ENCODE results near the gene KCNT1.

The KCNT1 gene

DNA sequence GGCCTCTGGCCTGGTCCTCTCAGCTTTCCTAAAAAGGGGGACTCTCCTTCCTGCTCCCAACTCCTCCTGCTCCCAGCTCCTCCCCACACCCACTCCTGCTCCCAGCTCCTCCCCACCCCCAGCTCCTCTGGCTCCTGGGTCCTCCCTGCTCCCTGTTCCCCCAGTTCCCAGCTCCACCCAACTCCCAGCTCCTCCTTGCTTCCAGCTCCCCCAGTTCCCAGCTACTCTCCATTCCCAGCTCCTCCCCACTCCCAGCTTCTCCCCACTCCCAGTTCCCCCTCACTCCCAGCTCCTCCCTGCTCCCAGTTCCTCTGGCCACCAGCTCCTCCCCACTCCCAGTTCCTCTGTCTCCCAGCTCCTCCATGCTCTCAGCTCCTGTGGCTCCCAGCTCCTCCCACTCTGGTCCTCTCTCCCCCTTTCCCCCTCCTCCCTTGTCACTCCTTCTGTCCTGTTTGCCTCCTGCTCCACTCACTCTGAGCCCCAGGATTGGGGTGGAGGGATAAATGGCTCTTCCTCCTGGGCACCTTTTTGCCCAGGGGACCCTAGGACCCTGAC lies 75.7 kb downstream of the KCNT1 start:
- in situ Hi-C loops (cut with MboI; ENCODE audit: low sequenced_read_pairs), result no loop called here

DNA sequence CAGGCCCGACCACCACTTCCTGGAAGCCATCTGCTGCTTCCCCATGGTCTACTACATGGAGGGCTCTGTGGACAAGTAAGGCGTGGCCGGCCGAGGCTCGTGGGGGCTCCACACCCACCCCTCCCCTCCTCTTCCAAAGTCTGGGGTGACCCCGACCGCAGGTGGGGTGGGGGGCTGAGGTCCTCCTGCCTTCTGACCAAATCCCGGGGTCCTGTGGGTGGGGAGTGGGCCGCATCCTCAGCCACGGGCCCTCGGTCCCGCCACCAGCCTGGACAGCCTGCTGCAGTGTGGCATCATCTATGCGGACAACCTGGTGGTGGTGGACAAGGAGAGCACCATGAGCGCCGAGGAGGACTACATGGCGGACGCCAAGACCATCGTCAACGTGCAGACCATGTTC lies 76.4 kb downstream of the KCNT1 start:
- in situ Hi-C loops (cut with MboI; ENCODE audit: low sequenced_read_pairs), result no loop called here

DNA sequence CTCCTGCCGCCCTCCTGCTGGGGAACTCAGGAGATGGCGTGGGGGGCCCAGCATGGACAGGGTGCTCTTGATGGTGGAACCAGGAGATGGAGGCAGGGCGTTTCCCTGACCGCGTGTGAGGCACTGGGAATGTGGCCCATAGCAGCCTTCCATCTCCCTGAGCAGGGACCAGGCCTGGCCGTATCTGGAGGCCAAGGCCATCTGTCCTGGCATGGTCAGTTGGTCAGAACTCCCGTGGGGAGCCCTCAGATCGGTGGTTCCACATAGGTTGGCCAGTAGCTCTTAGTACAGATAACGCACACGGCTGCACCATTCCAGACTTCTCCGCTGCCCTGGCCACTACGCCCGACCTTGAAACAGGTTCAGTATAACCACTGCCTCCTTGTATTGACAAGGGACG lies 77.6 kb downstream of the KCNT1 start:
- in situ Hi-C loops (cut with MboI; ENCODE audit: low sequenced_read_pairs), result no loop called here

DNA sequence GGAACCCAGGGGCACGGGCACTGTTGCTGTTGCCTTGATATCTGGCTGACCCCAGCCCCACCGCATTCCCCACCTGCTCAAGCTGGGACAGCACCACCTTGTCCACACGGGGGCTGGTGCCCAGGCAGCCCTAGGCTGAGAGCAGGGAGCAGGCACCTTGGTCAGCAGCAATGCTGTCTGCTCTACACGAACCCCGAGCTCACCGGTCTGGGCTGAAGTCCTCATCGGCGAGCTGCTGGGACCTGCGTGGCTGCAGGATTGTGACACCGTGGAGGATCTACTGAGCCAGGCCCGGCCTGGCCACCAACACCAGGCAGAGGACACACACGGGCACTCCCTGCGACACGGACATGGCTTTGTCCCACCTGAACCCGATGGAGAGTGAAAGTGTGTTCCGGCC lies 78.1 kb downstream of the KCNT1 start:
- in situ Hi-C loops (cut with MboI; ENCODE audit: low sequenced_read_pairs), result no loop called here

DNA sequence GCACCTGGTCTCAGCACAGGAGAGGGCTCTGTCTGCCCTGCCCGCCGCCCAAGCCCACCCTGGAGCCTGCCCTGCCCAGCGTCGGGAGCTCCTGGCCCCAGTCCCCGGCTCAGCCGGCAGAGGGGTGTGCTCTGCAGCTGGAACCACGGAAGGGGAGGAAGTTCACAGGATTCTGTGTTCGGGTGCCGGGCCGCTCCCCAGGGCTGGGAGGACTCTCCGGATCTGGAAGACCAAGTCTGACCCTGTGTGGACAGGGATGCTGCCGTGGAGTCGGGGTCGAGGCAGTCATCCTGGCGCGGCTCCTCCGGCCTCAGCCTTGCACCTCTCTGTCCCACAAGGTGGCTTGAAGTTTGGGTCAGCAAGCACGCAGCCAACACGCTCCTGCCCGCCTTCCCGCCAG lies 78.6 kb downstream of the KCNT1 start:
- in situ Hi-C loops (cut with MboI; ENCODE audit: low sequenced_read_pairs), result no loop called here

DNA sequence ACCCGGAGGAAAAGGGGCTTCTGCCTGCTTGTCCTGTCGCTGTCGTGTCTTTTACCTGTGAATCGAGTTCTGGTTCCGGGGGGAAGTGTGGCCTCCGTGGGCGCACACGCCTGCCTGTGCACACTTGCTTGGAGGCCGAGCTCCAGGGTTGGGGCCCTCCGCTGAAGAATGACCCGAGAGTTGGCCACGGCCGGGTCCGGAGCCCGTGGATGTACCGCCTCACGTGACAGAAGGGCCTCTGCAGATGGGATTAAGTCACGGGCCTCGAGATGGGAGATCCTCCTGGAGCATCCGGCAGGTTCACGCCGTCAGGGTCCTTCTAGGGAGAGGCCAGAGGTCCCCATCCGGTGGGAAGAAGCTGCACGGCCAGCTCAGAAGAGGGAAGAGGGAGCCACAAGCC lies 81.0 kb downstream of the KCNT1 start:
- in situ Hi-C loops (cut with MboI; ENCODE audit: low sequenced_read_pairs), result no loop called here

DNA sequence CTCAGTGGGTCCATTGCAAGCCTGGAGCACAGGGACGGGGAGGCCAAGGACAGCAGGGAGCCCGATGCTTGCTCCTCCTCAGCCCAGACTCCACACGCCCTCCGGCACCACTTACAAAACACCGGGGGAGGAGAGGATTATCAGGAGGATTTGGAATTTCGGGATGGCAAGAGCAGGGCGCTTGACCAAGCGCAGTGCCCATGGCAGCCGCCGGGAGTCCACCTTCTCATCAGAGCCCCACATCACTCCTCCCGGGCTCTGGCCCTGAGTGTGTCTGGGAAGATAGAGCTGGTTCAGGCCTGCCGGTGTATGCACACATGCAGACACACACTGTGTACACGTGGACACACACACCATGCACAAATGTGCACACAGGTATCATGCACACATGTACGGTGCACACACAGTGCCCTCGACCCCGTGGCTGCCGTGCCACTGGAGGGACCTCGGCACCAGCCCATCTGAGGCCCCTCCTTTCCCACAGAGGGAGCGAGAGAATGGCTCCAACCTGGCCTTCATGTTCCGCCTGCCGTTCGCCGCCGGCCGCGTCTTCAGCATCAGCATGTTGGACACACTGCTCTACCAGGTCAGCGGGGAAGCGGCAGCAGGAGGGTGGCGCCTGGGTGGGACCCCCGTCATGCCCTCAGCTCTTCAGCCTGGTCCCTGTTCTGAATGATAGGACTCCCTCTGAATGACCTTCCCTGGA lies 81.7 kb downstream of the KCNT1 start:
- in situ Hi-C loops (cut with MboI; ENCODE audit: low sequenced_read_pairs), result no loop called here

DNA sequence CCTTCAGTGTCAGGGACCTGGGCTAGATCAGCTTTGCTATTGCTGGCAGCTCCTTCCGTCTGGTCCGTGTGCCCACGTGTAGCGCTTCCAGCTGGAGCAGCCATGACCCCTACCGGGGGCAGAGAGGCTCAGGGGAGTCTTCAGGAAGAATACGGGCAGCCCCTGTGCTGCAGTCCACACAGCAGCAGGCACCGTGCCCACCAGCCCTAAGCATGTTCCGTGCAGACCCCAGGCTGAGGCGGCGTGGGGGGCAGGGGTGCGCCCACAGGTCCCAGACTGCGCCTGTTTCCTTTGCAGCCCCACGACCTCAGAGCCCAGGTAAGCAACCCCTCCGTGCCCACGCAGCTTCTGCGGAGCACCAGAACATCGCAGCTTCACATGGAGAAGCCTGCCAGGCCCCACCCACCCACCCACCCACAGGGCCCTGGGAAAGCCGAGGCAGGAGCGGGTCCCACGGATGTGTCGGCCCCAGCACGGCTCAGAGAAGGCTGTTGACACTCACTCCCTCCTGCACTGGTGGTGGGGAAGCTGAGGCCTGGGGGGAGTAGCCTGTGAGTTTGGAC lies 83.1 kb downstream of the KCNT1 start:
- in situ Hi-C loops (cut with MboI; ENCODE audit: low sequenced_read_pairs), result no loop called here

DNA sequence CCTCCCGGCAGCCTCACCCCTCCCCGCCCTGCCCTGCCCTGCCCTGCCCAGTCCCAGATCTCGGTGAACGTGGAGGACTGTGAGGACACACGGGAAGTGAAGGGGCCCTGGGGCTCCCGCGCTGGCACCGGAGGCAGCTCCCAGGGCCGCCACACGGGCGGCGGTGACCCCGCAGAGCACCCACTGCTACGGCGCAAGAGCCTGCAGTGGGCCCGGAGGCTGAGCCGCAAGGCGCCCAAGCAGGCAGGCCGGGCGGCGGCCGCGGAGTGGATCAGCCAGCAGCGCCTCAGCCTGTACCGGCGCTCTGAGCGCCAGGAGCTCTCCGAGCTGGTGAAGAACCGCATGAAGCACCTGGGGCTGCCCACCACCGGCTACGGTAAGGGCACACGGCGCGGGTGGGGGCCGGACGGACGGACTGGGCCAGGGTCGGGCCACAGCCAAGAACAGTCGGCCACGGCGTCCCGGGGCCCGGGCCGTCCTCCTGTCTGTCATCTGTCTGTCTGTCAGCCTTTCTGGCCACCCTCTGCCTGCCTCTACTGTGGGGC lies 84.2 kb downstream of the KCNT1 start:
- in situ Hi-C loops (cut with MboI; ENCODE audit: low sequenced_read_pairs), result no loop called here

DNA sequence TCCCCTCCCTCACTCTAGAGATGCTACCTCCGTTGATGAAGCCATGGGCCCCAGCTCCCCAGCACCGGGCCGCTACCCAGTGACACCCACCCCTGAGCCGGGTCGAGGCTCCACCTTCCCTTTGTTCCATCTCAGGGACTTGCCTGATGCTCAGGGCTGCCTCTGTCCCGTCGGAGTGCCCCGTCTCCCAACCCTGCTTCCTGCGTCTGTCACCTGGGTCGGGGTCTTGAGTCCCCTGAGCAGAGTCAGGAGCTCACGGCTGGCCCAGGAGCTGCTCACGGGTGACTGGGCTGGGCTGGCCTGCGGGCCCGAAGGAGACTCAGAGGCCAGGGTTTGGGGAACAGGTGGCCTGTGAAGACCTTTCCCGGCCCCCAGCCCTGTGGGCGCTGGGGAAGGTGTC lies 85.3 kb downstream of the KCNT1 start:
- in situ Hi-C loops (cut with MboI; ENCODE audit: low sequenced_read_pairs), result no loop called here

DNA sequence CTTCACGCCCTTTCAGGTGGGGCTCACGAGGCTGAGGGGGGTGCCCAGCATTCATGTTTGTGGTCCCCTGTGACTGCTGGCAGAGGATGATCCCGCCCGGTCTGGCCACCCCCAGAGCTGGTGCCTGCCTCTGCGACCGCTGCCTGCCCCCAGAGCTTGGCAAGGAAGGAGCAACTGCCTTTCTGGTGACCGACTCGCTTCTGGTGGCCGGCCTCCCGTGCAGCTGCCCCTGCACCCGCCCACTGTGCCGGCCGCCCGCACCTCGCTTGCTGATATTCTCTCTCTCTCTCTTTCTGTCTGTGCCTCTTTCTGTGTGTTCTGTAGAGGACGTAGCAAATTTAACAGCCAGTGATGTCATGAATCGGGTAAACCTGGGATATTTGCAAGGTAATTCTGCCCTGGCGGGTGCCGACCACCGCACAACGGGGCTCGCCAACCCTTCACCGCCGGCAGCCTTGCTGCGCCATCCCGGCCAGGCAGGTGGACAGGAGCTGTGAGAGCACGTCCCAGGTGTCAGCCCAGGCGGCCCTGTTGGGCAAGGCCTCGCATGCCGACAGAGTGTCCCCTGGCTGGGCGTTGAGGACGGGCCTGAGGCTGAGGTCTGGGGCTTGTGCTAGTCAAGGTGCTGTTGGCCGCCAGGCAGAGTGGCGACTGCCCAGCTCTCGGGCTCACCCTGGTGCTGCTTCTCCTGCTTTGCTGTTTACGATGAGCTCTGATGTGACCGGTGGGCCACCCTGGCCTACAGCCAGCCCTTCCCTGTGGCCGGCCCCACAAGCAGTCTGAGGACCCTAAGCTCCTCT lies 86.0 kb downstream of the KCNT1 start:
- in situ Hi-C loops (cut with MboI; ENCODE audit: low sequenced_read_pairs), result no loop called here

DNA sequence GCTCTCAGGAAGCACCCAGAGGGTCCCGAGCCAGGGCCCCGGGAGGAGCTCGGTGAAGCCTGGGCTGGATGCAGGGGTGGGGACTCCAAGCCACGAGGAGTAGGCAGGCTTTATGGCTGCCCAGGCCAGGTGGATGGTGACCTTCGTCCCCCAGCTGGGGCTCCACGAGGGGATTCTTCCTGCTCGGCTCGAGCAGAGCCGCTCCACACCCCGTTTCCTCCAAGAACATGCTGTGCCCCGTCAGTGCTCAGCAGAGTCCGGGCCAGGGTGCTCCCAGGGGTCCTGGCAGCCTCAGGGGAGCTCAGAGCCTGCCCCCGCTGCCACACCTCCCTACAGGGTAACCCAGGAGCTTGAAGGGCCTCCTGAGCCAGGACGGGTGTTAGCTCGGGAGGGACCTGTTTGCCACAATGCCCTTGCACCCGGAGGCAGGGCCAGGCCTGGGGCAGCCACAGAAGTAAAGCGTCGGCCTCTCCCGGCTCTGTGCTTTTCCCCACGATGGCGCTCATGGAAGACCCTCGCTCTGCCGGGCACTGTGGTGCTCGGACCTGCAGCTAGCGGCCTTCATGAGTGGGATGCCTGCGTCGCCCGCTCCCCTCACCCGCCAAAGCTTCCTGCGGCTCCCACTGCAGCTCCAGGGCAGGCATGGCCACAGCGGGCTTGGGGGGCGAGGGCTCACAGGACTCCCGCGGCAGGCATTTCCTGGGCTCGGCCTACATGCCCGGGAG lies 86.8 kb downstream of the KCNT1 start:
- in situ Hi-C loops (cut with MboI; ENCODE audit: low sequenced_read_pairs), result no loop called here

DNA sequence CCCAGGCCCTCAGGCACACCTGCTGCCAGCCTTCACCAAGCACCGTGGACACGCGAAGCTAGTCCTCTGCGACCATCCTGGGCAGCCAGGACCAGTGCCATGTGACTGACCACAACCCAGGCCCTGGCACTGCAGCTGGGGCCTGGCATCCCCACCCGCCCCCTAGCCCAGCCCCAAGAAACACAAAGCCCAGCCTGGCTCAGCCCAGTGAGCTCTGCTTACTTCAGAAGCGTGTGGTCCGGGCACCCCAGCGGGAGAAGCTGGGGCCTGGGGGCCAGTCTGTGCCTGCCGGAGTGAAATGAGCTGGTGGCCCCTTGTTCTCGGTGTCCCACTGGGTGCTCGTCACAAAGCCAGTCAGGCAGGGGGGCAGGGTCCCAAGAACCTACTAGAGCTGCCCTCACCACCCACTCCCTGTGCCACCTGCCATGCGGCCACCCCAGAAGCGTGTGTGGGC lies 87.9 kb downstream of the KCNT1 start:
- in situ Hi-C loops (cut with MboI; ENCODE audit: low sequenced_read_pairs), result no loop called here

DNA sequence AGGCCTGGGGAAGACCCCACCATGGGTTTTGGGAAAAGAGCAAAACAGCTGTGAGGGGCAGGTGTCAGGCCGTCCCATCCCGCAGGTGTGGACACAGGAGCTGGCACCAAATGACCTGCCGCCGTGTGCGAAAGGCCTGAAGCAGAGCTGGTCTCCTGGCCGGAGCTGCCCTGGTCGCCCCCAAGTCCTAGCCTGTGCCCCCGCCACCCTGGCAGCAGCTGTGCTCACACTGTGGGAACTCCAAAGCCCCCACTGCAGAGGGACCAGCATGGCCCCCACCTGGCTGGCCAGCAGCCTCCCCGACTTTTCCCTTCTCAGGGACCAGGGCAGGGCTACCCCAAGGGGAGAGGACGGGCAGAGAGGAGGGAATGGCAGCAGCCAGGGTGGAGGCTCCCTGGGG lies 88.4 kb downstream of the KCNT1 start:
- in situ Hi-C loops (cut with MboI; ENCODE audit: low sequenced_read_pairs), result no loop called here

DNA sequence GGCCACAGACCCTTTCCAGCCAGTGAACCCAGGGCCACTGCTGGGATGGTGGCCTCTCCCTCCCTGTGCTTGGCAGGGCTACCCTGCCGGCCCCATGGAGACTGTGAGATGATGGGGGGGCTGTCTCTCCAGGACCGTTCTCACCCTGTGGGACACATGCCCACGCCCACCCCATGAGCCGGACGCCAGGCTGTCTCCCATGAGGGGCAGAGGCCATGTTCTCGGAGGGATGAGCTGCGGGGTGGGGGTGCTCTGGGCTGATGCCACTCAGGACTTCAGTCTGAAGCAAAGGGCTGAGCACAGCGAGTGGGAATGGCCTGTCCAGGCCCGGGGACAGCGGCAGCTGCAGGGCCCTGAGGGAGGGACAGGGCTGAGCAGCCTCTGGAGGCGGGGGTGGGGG lies 88.9 kb downstream of the KCNT1 start:
- in situ Hi-C loops (cut with MboI; ENCODE audit: low sequenced_read_pairs), result no loop called here

DNA sequence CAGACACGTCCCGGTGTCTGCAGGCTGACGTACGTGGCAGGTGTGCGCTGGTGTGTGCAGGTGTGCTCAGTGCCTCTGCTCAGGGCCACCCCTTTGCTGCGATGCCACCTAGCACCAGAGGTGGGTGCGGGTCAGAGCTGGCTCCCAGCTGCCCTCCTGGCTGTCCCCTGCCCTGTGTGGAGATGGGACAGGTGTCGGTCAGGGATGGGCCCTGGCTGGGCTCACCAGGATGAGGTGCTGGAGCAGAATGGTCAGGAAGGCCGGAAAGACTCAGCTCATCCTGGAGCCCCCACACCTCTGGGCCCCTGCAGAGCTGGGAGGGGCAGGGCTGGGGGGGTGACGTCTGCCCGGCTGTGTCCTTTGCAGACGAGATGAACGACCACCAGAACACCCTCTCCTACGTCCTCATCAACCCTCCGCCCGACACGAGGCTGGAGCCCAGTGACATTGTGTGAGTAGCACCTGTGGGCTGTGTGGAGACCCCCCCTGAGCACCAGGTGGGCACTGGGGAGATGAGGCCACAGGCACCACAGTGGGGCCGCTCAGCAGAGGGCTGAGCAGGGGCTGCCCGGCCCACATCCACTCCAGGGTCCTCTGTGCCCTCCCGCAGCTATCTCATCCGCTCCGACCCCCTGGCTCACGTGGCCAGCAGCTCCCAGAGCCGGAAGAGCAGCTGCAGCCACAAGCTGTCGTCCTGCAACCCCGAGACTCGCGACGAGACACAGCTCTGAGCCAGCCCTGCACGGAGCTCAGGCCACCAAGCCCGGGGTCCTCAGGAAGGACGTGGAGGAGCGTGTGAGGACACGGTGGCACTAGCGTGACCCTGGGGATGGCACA lies 89.7 kb downstream of the KCNT1 start:
- in situ Hi-C loops (cut with MboI; ENCODE audit: low sequenced_read_pairs), result no loop called here

DNA sequence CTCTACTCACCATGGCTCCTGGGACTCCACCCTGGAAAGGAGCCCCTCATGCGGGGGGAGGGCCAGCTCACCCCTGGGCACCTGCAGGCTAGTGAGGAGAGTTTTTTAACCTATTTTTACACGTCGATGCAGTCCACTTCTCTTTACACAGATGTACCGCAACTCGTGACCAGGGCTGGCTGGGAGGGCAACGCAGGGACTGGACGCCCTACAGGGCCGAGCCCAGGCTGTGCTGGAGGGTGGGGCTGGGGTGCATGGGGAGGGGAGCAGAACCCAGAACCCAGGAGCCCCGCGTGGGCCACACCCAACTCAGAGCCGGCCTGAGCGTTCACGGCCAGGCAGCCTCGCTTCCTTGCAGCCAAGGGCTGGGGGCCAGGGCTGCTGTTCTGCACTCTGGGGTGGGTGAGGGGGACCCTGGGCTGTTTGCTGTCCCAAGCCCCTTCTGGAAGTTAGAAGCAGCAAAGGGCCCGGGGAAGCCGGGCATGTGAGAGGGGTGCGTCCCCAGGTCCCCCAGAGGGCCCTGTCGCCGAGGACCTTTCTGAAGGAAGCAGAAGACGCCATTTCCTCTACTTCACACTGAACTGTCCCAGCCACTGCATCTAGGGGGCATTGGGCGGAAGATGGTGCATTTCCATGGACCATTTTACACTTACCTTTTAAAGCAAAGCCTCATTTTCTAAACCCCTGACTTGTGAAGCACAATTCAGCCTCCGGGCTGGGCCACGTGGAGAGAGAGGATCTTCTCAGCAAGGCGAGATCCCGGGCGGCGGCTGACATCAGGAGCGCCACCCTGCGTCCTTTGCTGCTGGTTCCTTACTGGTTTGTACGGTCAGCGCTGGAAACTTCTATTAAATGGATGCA lies 90.5 kb downstream of the KCNT1 start:
- in situ Hi-C loops (cut with MboI; ENCODE audit: low sequenced_read_pairs), result no loop called here

DNA sequence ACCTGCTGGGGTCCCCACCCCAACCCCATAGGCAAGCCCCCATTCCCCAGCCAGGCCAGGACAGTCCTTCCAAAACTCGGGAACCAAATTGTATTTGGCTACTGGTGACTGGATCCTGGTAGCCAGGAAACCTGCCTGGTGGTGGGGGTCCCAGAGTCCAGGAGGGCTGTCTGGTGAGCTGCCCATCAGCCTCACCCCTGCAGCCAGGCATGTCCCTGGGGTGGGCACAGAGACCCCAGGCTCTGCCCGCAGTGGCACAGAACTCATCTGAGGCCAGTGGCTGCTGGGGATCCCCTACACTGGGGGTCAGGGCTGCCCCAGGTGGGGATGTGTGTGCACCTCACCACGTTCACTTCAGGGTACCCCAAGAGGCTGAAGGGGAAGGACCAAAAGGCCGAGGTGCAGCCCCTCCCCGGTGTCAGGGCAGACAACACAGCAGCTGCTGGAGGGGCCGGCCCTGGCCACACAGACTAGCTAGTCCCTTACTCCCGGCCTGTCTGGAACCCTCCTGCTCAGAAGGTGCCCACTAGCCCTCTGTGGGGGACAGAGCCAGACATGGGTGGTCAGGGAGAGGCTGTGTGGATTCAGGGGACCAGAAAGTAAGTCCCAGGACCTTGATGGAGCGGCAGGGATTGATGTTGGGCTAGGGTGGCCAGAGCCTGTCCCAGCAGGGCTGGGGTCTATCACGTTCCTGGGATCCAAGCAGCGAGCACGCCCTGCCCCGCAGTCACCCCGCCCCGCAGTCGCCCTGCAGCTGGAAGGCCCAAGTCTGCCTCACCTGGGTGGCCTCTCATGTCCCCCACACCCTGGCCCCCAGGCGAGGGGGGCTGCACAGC lies 91.5 kb downstream of the KCNT1 start:
- in situ Hi-C loops (cut with MboI; ENCODE audit: low sequenced_read_pairs), result no loop called here

Data from hTERT RPE-1 (cell line).